NB4 (cell line): ENCODE results near the gene AGBL4.

Experiments
- CTCF ChIP-seq: IDR thresholded peaks from one replicate; pipeline ENCODE4 v1.5.1; 2012; ENCODE audit warnings: low read depth, low read length
- POLR2A ChIP-seq: IDR thresholded peaks from 2 replicates; pipeline ENCODE4 v1.6.1; 2011; ENCODE audit warnings: mild to moderate bottlenecking; ENCODE audit not compliant: insufficient read length; ENCODE audit errors: extremely low read depth

GRCh38 chr1:49817681-49818080, 206.1 kb downstream of the AGBL4 start:
- TF ChIP-seq CTCF = no peak
- TF ChIP-seq POLR2A = no peak
